Cardiac muscle cell (in vitro differentiated cells and primary cell): ENCODE data around the gene TMEM185A. TPM values are rescaled to one million over a fixed set of nuclear protein-coding genes. Genes with fewer than 3 reads are reported as not detected.
"Not testable (repeated sequence)": the region's sequence is repeated elsewhere in the genome, so short reads cannot be mapped to it uniquely, and the experiment has no call there.

Experiments
- DNase-seq, 2 donors: peaks; one replicate each; pipeline versions ENCODE4 v3.0.0 to v3.0.0-alpha.2; 2010 to 2017; ENCODE audit warnings: low read depth in 1 of 2, low spot score in 1 of 2
- H3K27ac ChIP-seq: fragments of 200-600 bp; sonication (generic); 2 replicates; pipeline ENCODE4 v1.5.1; 2016
- H3K27me3 ChIP-seq: fragments of 200-600 bp; sonication (generic); 2 replicates; pipeline ENCODE4 v1.6.0; 2016; ENCODE audit warnings: control low read depth
- H3K36me3 ChIP-seq: fragments of 200-600 bp; sonication (generic); 2 replicates; pipeline ENCODE4 v1.5.1; 2016; ENCODE audit warnings: control low read depth
- H3K4me1 ChIP-seq: fragments of 200-600 bp; sonication (generic); 2 replicates; pipeline ENCODE4 v1.8.1; 2017; ENCODE audit warnings: low read depth, mild to moderate bottlenecking, mixed run types
- H3K4me3 ChIP-seq: fragments of 200-600 bp; sonication (generic); 2 replicates; pipeline ENCODE4 v1.5.1; 2016; ENCODE audit warnings: mild to moderate bottlenecking
- H3K9me3 ChIP-seq: fragments of 200-600 bp; sonication (generic); 2 replicates; pipeline ENCODE4 v1.5.1; 2017; ENCODE audit warnings: low read depth, mild to moderate bottlenecking, control low read depth
- polyA plus RNA-seq: library from polyadenylated mRNA; unstranded; fragments of >200 nt; fragmentation: Nextera tagmentation; extraction: Ambion mirVana; gene quantifications from 2 replicates; pipeline ENCODE4 v1.2.1, GENCODE V29; 2016
- total RNA-seq: library from RNA; depleted of rRNA; stranded (reverse); fragments of >200 nt; gene quantifications from 2 replicates; pipeline ENCODE4 v1.2.3, GENCODE V29; 2016
- TF ChIP-seq, protein P1 (sequence below): IDR thresholded peaks from 2 replicates; pipeline ENCODE4 v1.5.1; 2012; ENCODE audit warnings: low read depth, mild to moderate bottlenecking, low read length

TMEM185A gene
- total and polyA plus RNA-seq, 2 experiments from 2014 or later: 84.3 to 107 TPM

DNA sequence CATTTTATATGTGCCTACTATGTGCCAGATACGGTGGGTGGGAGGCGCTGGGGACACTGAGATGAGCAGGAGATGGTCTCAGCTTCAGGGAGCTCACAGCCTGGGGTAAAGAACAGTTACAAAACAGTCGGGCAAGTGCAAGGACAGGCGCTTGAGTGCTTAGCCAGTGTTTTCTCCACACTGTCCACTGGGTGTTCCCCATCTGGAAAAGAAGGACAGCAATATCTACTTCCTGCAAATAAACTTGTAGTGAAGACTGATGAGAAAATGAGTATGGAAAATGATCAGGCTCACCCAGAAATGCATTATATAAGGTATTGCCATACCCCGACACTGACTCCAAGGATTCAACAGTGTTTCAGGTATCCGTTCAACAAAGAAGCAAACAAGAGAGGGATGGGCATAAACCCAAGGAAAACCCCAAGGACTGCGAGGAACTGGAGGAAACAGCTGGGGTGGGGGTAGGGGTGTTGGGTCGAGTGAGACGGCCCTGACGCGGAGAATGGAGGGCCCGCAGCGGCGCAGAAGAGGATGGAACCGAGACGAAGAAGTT lies 835 bp downstream of the TMEM185A start:
- H3K4me1 ChIP-seq: no peaks in the 10 kb centered on the region
- TF ChIP-seq, protein P1, sequence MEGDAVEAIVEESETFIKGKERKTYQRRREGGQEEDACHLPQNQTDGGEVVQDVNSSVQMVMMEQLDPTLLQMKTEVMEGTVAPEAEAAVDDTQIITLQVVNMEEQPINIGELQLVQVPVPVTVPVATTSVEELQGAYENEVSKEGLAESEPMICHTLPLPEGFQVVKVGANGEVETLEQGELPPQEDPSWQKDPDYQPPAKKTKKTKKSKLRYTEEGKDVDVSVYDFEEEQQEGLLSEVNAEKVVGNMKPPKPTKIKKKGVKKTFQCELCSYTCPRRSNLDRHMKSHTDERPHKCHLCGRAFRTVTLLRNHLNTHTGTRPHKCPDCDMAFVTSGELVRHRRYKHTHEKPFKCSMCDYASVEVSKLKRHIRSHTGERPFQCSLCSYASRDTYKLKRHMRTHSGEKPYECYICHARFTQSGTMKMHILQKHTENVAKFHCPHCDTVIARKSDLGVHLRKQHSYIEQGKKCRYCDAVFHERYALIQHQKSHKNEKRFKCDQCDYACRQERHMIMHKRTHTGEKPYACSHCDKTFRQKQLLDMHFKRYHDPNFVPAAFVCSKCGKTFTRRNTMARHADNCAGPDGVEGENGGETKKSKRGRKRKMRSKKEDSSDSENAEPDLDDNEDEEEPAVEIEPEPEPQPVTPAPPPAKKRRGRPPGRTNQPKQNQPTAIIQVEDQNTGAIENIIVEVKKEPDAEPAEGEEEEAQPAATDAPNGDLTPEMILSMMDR: peak; percentile 29
- DNase-seq: peak in 1 of 2 donors; percentile 58
- peak overlapping the region; percentile 85 for H3K27ac ChIP-seq
- no peaks in the 10 kb centered on the region for H3K9me3 ChIP-seq
- no peaks in the 10 kb centered on the region for H3K36me3 ChIP-seq
- H3K27me3 ChIP-seq: no peaks in the 10 kb centered on the region
- peak overlapping the region; percentile 66 for H3K4me3 ChIP-seq

DNA sequence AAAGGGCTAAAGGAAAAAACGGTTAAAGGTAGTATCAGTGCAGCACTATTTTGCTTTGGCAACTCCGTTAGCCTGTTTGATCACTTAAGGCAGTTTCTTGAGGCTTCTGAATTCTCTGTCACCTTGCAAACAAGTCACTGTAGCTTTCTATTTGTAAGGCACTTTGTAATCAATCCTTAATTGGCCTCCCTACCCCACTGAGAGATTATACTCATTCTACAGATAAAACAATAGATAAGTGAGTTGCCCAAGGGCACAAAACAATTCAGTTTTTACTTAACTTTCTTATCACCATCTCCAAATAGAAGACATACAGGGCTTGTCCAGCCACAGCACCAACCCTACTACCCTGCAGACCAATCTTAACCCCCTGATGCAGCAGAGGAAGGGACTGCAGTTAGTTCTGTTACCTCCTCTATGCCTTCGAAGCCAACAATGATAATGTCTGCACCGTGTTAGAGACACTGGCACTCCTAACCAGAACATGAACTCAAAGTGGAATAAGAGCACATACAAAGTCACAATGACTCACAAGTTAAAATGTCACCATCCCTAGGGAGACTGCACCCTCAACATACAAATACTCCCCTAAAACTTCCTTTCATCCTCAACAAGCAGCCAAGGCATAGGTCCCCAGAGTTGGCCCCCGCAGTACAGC lies 1.7 kb downstream of the TMEM185A start:
- no peaks in the 10 kb centered on the region for H3K27me3 ChIP-seq
- no peaks in the 10 kb centered on the region for H3K36me3 ChIP-seq
- H3K4me3 ChIP-seq: peak overlapping the region; percentile 66
- H3K4me1 ChIP-seq: peaks cover under 1% of the 10 kb centered on the region
- no peaks in the 10 kb centered on the region for H3K9me3 ChIP-seq
- H3K27ac ChIP-seq: peak overlapping the region; percentile 85
- no peak for DNase-seq
- TF ChIP-seq, protein P1: no peak

DNA sequence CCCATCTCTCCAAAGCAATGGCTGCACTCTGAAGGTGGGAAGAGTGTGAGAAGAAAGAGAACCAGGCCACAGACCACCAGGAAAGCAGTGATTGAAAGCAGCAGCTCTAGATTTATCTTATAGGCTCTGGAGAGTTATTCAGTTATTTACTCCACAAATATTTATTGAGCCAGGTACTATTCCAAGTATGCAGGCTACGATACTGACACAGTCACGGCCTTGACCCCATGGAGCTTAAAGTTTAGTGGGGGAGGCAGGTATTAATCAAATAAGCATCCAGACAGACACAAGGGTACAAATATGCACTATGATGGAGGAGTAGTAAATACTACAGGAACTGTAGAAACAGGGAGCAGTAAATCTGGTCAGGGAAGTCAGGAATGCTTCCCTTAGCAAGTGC lies 2.8 kb downstream of the TMEM185A start:
- peak overlapping the region; percentile 85 for H3K27ac ChIP-seq
- TF ChIP-seq, protein P1: no peak
- no peaks in the 10 kb centered on the region for H3K27me3 ChIP-seq
- no peaks in the 10 kb centered on the region for H3K9me3 ChIP-seq
- DNase-seq: no peak
- no peak overlapping the region for H3K4me3 ChIP-seq
- H3K36me3 ChIP-seq: no peaks in the 10 kb centered on the region
- peaks cover 11% of the 10 kb centered on the region for H3K4me1 ChIP-seq

DNA sequence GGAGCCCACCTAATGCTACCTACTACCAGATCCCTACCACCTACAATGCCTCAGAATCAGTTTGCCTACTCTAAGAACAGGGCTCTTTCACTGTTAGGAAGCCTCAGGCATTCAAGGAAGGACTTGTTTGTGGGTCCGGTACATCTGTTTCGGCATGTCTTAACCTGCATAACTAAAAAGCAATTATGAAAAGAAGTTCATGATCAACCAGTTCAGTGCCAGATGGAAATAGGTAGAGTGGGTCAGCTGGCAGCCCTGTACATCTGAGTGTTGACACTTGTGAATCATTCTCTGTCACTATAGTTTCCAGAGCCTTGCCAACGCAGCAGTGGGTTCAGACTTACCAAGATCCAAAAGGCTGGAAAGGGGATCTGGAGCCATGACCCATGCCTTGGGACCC lies 3.3 kb downstream of the TMEM185A start:
- Histone ChIP-seq H3K36me3 (no peaks in the 10 kb centered on the region), H3K4me1 (peaks cover 15% of the 10 kb centered on the region), H3K27me3 (no peaks in the 10 kb centered on the region), H3K4me3 (no peak overlapping the region), H3K9me3 (no peaks in the 10 kb centered on the region), H3K27ac (peak overlapping the region; percentile 85)
- DNase-seq: no peak
- TF ChIP-seq, protein P1: no peak

DNA sequence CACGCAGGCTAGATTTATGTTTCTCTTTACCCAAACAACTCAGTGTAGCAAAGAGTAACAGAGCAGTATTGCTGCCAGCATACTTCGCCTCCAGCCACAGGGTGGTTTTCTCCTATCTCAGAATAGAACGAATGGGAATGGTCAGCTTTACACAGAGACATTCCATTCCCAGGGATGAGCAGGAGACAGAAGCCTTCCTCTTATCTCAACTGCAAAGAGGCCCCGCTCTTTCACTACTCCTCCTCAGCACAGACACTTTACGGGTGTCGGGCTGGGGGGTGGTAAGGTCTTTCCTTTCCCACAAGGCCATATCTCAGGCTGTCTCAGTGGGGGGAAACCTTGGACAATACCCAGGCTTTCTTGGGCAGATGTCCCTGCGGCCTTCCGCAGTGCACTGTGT lies 4.8 kb downstream of the TMEM185A start:
- Histone ChIP-seq H3K4me1 (peaks cover 15% of the 10 kb centered on the region), H3K27ac (peak overlapping the region; percentile 85)
- not testable (repeated sequence) for H3K27me3 ChIP-seq, H3K9me3 ChIP-seq, H3K4me3 ChIP-seq, H3K36me3 ChIP-seq
- DNase-seq: peak in 1 of 2 donors; percentile 39

DNA sequence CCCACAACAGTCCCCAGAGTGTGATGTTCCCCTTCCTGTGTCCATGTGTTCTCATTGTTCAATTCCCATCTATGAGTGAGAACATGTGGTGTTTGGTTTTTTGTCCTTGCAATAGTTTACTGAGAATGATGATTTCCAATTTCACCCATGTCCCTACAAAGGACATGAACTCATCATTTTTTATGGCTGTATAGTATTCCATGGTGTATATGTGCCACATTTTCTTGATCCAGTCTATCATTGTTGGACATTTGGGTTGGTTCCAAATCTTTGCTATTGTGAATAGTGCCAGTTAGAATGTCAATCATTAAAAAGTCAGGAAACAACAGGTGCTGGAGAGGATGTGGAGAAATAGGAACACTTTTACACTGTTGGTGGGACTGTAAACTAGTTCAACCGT lies 11.9 kb downstream of the TMEM185A start:
- not testable (repeated sequence) for H3K27ac ChIP-seq, H3K36me3 ChIP-seq, H3K4me3 ChIP-seq, H3K9me3 ChIP-seq, DNase-seq, H3K27me3 ChIP-seq
- peaks cover 13% of the 10 kb centered on the region for H3K4me1 ChIP-seq
